Activated CD4-positive, alpha-beta T cell treated with anti-CD3 and anti-CD28 coated beads for 36 hours (primary cell): Measurements from ENCODE around the gene TNFSF10. TPM values are rescaled to one million over a fixed set of nuclear protein-coding genes. Genes with fewer than 3 reads are reported as not detected.
"Not testable (repeated sequence)": the region's sequence is repeated elsewhere in the genome, so short reads cannot be mapped to it uniquely, and the experiment has no call there.

Source experiments
- ATAC-seq: fragments of 200-7000 bp; cut with Tn5 transposase; one replicate; pipeline ENCODE4 v1.10.0; 2021; ENCODE audit warnings: mild to moderate bottlenecking, moderate library complexity
- CTCF ChIA-PET: fragments of 350-600 bp; sonication (Branson Sonifier 250); formaldehyde crosslinking; loops from one replicate; lab custom pipeline; 2021; ENCODE audit warnings: antibody characterized with exemption; lab: Charles Lee
- POLR2A ChIA-PET: fragments of 350-600 bp; sonication (Branson Sonifier 250); formaldehyde crosslinking; loops from one replicate; lab custom pipeline; 2021; ENCODE audit warnings: antibody characterized with exemption, inconsistent platforms; lab: Charles Lee
- DNase-seq: peaks from one replicate; pipeline ENCODE4 v3.0.0-alpha.2; 2020
- H3K27ac Mint-ChIP-seq: one replicate; pipeline ENCODE4 v1.8.0; 2021; ENCODE audit warnings: mixed read lengths
- H3K27me3 Mint-ChIP-seq: one replicate; pipeline ENCODE4 v1.8.0; 2021; ENCODE audit warnings: mixed read lengths
- H3K36me3 Mint-ChIP-seq: one replicate; pipeline ENCODE4 v1.8.0; 2021; ENCODE audit warnings: low read depth, mixed read lengths
- H3K4me1 Mint-ChIP-seq: one replicate; pipeline ENCODE4 v1.8.0; 2021; ENCODE audit warnings: mixed read lengths
- H3K4me3 Mint-ChIP-seq: one replicate; pipeline ENCODE4 v1.8.0; 2021; ENCODE audit warnings: mild to moderate bottlenecking, moderate library complexity, mixed read lengths
- H3K9me3 Mint-ChIP-seq: one replicate; pipeline ENCODE4 v1.8.0; 2021; ENCODE audit warnings: low read depth, mixed read lengths
- intact Hi-C, 2 experiments: fragments of 100-400 bp; cut with DNase I in 1 of 2; cut with micrococcal nuclease in 1 of 2; formaldehyde crosslinking; loops; one replicate each; pipeline versions ENCODE4 v1.14.2 to v1.15.1; 2022 to 2024; cut with DNase I, micrococcal nuclease
- total RNA-seq, 2 experiments: library from RNA; stranded (reverse); gene quantifications; one replicate each; pipeline ENCODE4 v1.2.3, GENCODE V29; 2021

Gene TNFSF10
- total RNA-seq, 2 experiments from 2014 or later, result 33.1 to 34.8 TPM

DNA sequence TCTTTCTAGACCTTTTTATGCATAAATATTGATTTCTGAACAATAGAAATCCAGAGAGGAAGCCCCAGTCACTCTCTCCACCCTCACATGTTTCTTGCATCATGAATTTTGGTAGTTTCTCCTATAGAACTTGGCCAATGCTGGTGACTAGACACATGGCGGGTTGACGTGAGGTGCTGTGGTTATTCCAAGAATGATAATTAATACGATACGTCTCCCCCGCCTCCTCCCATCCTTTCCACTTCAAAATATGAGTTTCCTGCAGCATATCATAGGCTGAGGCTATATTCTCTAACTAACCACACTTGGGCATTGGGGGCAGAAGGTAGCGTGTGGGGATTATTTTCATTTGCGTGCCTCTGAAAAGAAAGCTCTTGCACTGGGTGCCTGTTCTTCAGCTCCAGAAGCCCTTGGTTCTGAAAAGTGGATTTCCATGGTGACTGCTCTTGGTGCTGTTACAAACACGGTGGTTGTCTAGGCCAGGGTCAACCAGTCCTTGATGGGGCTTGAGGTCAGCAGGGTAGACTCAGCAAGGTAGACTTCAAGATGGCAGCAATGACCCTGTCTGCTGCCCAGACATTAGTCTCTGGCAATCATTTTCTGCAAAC lies 5.3 kb downstream of the TNFSF10 start:
- POLR2A ChIA-PET, result interaction anchor here (0.7 to 1.3 kb wide), 3 partner anchors 12 to 78 kb away, joined by 3 to 4 read pairs (median 3); no protein-coding TSS in a partner anchor

GRCh38 chr3:172516318-172517214 lies 6.7 kb downstream of the TNFSF10 start:
- Mint-ChIP-seq H3K4me3 (peak overlapping the region; percentile 61), H3K4me1 (peaks cover 90% of the 10 kb centered on the region), H3K9me3 (no peaks in the 10 kb centered on the region), H3K27me3 (no peaks in the 10 kb centered on the region), H3K36me3 (peaks cover 45% of the 10 kb centered on the region), H3K27ac (peak overlapping the region; percentile 97)
- intact Hi-C loops, result loop anchor here (1.0 to 10.0 kb wide), 2 partner anchors 76 to 1642 kb away; partner anchors contain the start of gene RPL22L1 (in 1 of the 2)
- DNase-seq (peak; percentile 46), ATAC-seq (peak; percentile 25)
- POLR2A ChIA-PET, result interaction anchor here (1.3 kb wide), 1 partner anchor 79 kb away, joined by 4 read pairs; no protein-coding TSS in a partner anchor
- CTCF ChIA-PET, result interaction anchor here (0.6 to 2.4 kb wide), 10 partner anchors 14 to 980 kb away, joined by 3 to 25 read pairs (median 4); no protein-coding TSS in a partner anchor

More for the DNA sequence above, 5.3 kb downstream of the TNFSF10 start:
- Mint-ChIP-seq H3K36me3 (peaks cover 40% of the 10 kb centered on the region), H3K9me3 (no peaks in the 10 kb centered on the region), H3K4me3 (peak overlapping the region; percentile 61), H3K27me3 (no peaks in the 10 kb centered on the region), H3K27ac (peak overlapping the region; percentile 89), H3K4me1 (peaks cover 81% of the 10 kb centered on the region)
- intact Hi-C loops, result loop anchor here (1.0 to 10.0 kb wide), 3 partner anchors 44 to 1643 kb away; partner anchors contain the start of gene RPL22L1 (in 1 of the 2)
- peak; percentile 74 for DNase-seq
- peak; percentile 39 for ATAC-seq
- CTCF ChIA-PET, result interaction anchor here (2.2 to 2.4 kb wide), 2 partner anchors 13 to 78 kb away, joined by 5 to 25 read pairs; no protein-coding TSS in a partner anchor

DNA sequence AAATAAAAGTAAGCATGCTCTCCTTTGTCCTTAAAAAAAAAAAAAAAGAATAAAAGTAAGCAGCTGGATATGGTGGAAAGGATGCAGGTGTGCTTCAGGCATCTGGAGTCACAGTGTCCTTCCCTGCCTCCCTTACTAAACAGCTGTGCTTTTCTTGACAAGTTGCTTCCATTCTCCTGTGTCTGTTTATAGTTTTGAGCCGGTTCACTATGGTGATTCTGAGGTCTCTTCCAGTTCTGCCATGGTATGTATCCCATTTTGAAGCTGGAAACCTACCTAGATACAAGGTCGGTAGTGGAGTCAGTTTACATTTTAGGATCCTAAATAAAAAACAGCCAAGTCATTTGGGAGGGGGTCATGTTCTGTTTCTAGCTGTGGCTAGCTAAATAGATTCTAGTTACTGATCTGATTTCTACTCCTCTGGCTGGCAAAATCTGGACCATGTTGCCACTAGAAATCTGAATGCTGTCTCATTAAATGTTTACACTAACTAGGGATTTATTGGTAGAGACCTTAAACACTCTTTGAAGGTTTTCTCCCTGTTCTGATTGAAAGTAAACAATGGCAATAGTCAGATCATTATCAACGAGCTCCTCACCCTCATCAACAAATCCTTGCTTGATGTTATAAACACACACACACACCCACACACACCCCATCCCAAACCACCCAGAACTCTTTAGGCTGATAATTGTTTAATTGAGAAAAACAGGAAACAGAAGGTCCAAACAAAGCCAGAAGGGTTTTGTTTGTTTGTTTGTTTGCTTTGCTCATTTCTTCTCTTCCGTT lies 7.9 kb downstream of the TNFSF10 start:
- peaks cover 47% of the 10 kb centered on the region for H3K36me3 Mint-ChIP-seq
- no peaks in the 10 kb centered on the region for H3K27me3 Mint-ChIP-seq
- peaks cover 87% of the 10 kb centered on the region for H3K4me1 Mint-ChIP-seq

GRCh38 chr3:172514678-172515077 lies 8.6 kb downstream of the TNFSF10 start:
- POLR2A ChIA-PET, result no interaction called here
- no peak overlapping the region for H3K4me3 Mint-ChIP-seq

More for the DNA sequence above, 7.9 kb downstream of the TNFSF10 start:
- ATAC-seq, result no peak
- DNase-seq, result no peak
- CTCF ChIA-PET, result interaction anchor here (0.7 to 1.4 kb wide), 10 partner anchors 19 to 1150 kb away, joined by 3 to 5 read pairs (median 3); no protein-coding TSS in a partner anchor
- peak overlapping the region; percentile 77 for H3K27ac Mint-ChIP-seq
- no peaks in the 10 kb centered on the region for H3K9me3 Mint-ChIP-seq
- POLR2A ChIA-PET, result interaction anchor here (0.6 kb wide), 1 partner anchor 8 kb away, joined by 3 read pairs; no protein-coding TSS in a partner anchor
- peak overlapping the region; percentile 17 for H3K4me3 Mint-ChIP-seq
- intact Hi-C loops, result loop anchor here in 1 of 2 experiments (10.0 kb wide), 1 partner anchor 1641 kb away; the partner anchor contains the start of gene RPL22L1

GRCh38 chr3:172513488-172513887 lies 9.7 kb downstream of the TNFSF10 start:
- ATAC-seq, result no peak
- DNase-seq, result no peak
- ChIA-PET CTCF (interaction anchor here (0.6 to 2.8 kb wide), 4 partner anchors 10 to 102 kb away, joined by 3 to 19 read pairs (median 5); no protein-coding TSS in a partner anchor), POLR2A (no interaction called here)
- peak overlapping the region; percentile 72 for H3K27ac Mint-ChIP-seq
- H3K4me3 Mint-ChIP-seq, result peak overlapping the region; percentile 45
- no peaks in the 10 kb centered on the region for H3K9me3 Mint-ChIP-seq
- H3K4me1 Mint-ChIP-seq, result peaks cover 73% of the 10 kb centered on the region
- H3K36me3 Mint-ChIP-seq, result peaks cover 64% of the 10 kb centered on the region
- intact Hi-C loops, result loop anchor here (2.0 to 10.0 kb wide), 2 partner anchors 49 to 1639 kb away; partner anchors contain the start of gene RPL22L1 (in 1 of the 2)
- no peaks in the 10 kb centered on the region for H3K27me3 Mint-ChIP-seq

More at GRCh38 chr3:172514678-172515077, 8.6 kb downstream of the TNFSF10 start:
- CTCF ChIA-PET, result interaction anchor here (0.7 to 1.4 kb wide), 7 partner anchors 19 to 163 kb away, joined by 3 to 5 read pairs (median 3); no protein-coding TSS in a partner anchor
- H3K9me3 Mint-ChIP-seq, result no peaks in the 10 kb centered on the region
- H3K36me3 Mint-ChIP-seq, result peaks cover 52% of the 10 kb centered on the region
- no peak for ATAC-seq
- no peak for DNase-seq
- H3K27me3 Mint-ChIP-seq, result no peaks in the 10 kb centered on the region
- H3K27ac Mint-ChIP-seq, result peak overlapping the region; percentile 77
- intact Hi-C loops, result loop anchor here in 1 of 2 experiments (10.0 kb wide), 1 partner anchor 1640 kb away; the partner anchor contains the start of gene RPL22L1
- H3K4me1 Mint-ChIP-seq, result peaks cover 80% of the 10 kb centered on the region

GRCh38 chr3:172511783-172512762 lies 11.2 kb downstream of the TNFSF10 start:
- POLR2A ChIA-PET, result interaction anchor here (0.5 to 1.4 kb wide), 2 partner anchors 80 to 671 kb away, joined by 3 to 4 read pairs; no protein-coding TSS in a partner anchor
- H3K36me3 Mint-ChIP-seq, result peaks cover 74% of the 10 kb centered on the region
- ATAC-seq (peak; percentile 73), DNase-seq (peak; percentile 85)
- H3K27ac Mint-ChIP-seq, result peak overlapping the region; percentile 92
- peak overlapping the region; percentile 67 for H3K4me3 Mint-ChIP-seq
- H3K9me3 Mint-ChIP-seq, result no peaks in the 10 kb centered on the region
- CTCF ChIA-PET, result interaction anchor here (0.7 to 2.8 kb wide), 6 partner anchors 8 to 84 kb away, joined by 3 to 19 read pairs (median 4); no protein-coding TSS in a partner anchor
- intact Hi-C loops, result loop anchor here (1.0 to 10.0 kb wide), 4 partner anchors 18 to 1637 kb away; partner anchors contain the start of gene RPL22L1 (in 1 of the 2)
- no peaks in the 10 kb centered on the region for H3K27me3 Mint-ChIP-seq
- peaks cover 63% of the 10 kb centered on the region for H3K4me1 Mint-ChIP-seq

GRCh38 chr3:172506094-172506493 lies 17.1 kb downstream of the TNFSF10 start:
- Mint-ChIP-seq H3K9me3 (peaks cover 4% of the 10 kb centered on the region), H3K27ac (peak overlapping the region; percentile 43), H3K4me3 (no peak overlapping the region), H3K4me1 (peaks cover 17% of the 10 kb centered on the region), H3K27me3 (no peaks in the 10 kb centered on the region), H3K36me3 (peaks cover 58% of the 10 kb centered on the region)
- intact Hi-C loops, result no loop called here
- POLR2A ChIA-PET, result no interaction called here
- ATAC-seq, result peak; percentile 59
- CTCF ChIA-PET, result interaction anchor here (0.7 to 1.3 kb wide), 2 partner anchors 39 to 89 kb away, joined by 3 to 5 read pairs; no protein-coding TSS in a partner anchor
- no peak for DNase-seq

GRCh38 chr3:172501540-172501939 lies 21.7 kb downstream of the TNFSF10 start:
- peaks cover 10% of the 10 kb centered on the region for H3K4me1 Mint-ChIP-seq
- ChIA-PET CTCF (interaction anchor here (0.6 to 3.7 kb wide), 2 partner anchors 18 to 94 kb away, joined by 3 to 32 read pairs; no protein-coding TSS in a partner anchor), POLR2A (no interaction called here)

DNA sequence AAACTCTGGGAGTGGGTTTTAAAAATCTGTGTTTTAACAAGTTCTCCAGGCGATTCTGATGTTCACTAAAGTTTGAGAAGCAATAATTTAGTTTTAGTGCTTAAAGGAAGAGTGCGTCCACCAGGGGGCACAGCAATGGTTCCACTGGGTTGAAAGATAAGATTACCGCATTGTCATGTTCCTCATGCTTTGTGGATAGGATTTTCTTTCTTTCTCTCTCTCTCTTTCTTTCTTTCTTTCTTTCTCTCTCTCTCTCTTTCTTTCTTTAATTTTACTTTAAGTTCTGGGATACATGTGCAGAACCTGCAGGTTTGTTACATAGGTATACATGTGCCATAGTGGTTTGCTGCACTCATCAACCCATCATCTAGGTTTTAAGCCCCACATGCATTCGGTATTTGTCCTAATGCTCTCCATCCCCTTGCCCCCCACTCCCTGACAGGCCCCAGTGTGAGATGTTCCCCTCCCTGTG lies 33.0 kb downstream of the TNFSF10 start:
- H3K9me3 Mint-ChIP-seq, H3K4me3 Mint-ChIP-seq, POLR2A ChIA-PET, H3K36me3 Mint-ChIP-seq: not testable (repeated sequence)
- DNase-seq (peak; percentile 91), ATAC-seq (peak; percentile 85)
- peaks cover 12% of the 10 kb centered on the region for H3K27me3 Mint-ChIP-seq
- CTCF ChIA-PET, result interaction anchor here (0.7 to 1.2 kb wide), 7 partner anchors 12 to 533 kb away, joined by 3 to 18 read pairs (median 3); no protein-coding TSS in a partner anchor
- peaks cover 12% of the 10 kb centered on the region for H3K4me1 Mint-ChIP-seq
- intact Hi-C loops, result loop anchor here (1.0 to 2.0 kb wide), 7 partner anchors 31 to 177 kb away; no protein-coding TSS in a partner anchor
- H3K27ac Mint-ChIP-seq, result peak overlapping the region; percentile 87

More at GRCh38 chr3:172501540-172501939, 21.7 kb downstream of the TNFSF10 start:
- ATAC-seq (no peak), DNase-seq (no peak)
- no peak overlapping the region for H3K27ac Mint-ChIP-seq
- intact Hi-C loops, result no loop called here
- peaks cover 4% of the 10 kb centered on the region for H3K9me3 Mint-ChIP-seq
- no peak overlapping the region for H3K4me3 Mint-ChIP-seq
- no peaks in the 10 kb centered on the region for H3K27me3 Mint-ChIP-seq
- H3K36me3 Mint-ChIP-seq, result peaks cover 19% of the 10 kb centered on the region
